NOMO-1 treated with dmso at 0.1 percent for 144 hours (cell line): Measurements from ENCODE around the gene EPB41L3.
A peak's percentile ranks its signal among the peaks of the same experiment; 100 is the strongest.

Experiments used
- DNase-seq: peaks from one replicate; lab custom pipeline; 2025; ENCODE audit not compliant: unreplicated experiment; lab: John Stamatoyannopoulos, UW

EPB41L3 gene

GRCh38 chr18:5419030-5419429, 124.8 kb downstream of the EPB41L3 start:
- no peak for DNase-seq

GRCh38 chr18:5417342-5417741, 126.5 kb downstream of the EPB41L3 start:
- peak; percentile 53 for DNase-seq

GRCh38 chr18:5416112-5416511, 127.7 kb downstream of the EPB41L3 start:
- no peak for DNase-seq

- DNase-seq, result no peak
Observed at GRCh38 chr18:5415665-5416064, 128.1 kb downstream of the EPB41L3 start.

- DNase-seq, result no peak
Observed at GRCh38 chr18:5415031-5415430, 128.8 kb downstream of the EPB41L3 start.

GRCh38 chr18:5414546-5414945, 129.3 kb downstream of the EPB41L3 start:
- DNase-seq, result no peak

- no peak for DNase-seq
Observed at GRCh38 chr18:5413447-5413846, 130.3 kb downstream of the EPB41L3 start.

- DNase-seq, result no peak
Observed at GRCh38 chr18:5410582-5410981, 133.2 kb downstream of the EPB41L3 start.

GRCh38 chr18:5398269-5398668, 145.5 kb downstream of the EPB41L3 start:
- no peak for DNase-seq

GRCh38 chr18:5397102-5397501, 146.7 kb downstream of the EPB41L3 start:
- DNase-seq, result no peak

- no peak for DNase-seq
Observed at GRCh38 chr18:5395860-5396448, 147.8 kb downstream of the EPB41L3 start.

GRCh38 chr18:5393779-5394178, 150.0 kb downstream of the EPB41L3 start:
- no peak for DNase-seq

- no peak for DNase-seq
Observed at GRCh38 chr18:5391409-5391808, 152.4 kb downstream of the EPB41L3 start.

- DNase-seq, result no peak
Observed at GRCh38 chr18:5389356-5389755, 154.4 kb downstream of the EPB41L3 start.

GRCh38 chr18:5388896-5389295, 154.9 kb downstream of the EPB41L3 start:
- no peak for DNase-seq

- DNase-seq, result no peak
Observed at GRCh38 chr18:5380586-5380985, 163.2 kb downstream of the EPB41L3 start.

- DNase-seq, result no peak
Observed at GRCh38 chr18:5376986-5377385, 166.8 kb downstream of the EPB41L3 start.

- no peak for DNase-seq
Observed at GRCh38 chr18:5370332-5370731, 173.5 kb downstream of the EPB41L3 start.

GRCh38 chr18:5369513-5369912, 174.3 kb downstream of the EPB41L3 start:
- no peak for DNase-seq

- no peak for DNase-seq
Observed at GRCh38 chr18:5365443-5365842, 178.4 kb downstream of the EPB41L3 start.

GRCh38 chr18:5350636-5351035, 193.2 kb downstream of the EPB41L3 start:
- DNase-seq, result no peak
